DOHH2 (cell line): Measurements from ENCODE around the gene ZBTB25.
A peak's percentile ranks its signal among the peaks of the same experiment; 100 is the strongest.

Experiments
- H3F3A ChIP-seq: fragments of 200-600 bp; sonication (generic), shearing (Covaris generic); 2 replicates; pipeline ENCODE4 v1.6.0; 2016; ENCODE audit warnings: antibody characterized with exemption, mild to moderate bottlenecking; ENCODE audit not compliant: control insufficient read depth, insufficient read depth
- H3K27ac ChIP-seq: fragments of 200-600 bp; sonication (generic); 2 replicates; pipeline ENCODE4 v1.5.1; 2014; ENCODE audit warnings: low read depth, mild to moderate bottlenecking, low read length, moderate library complexity
- H3K27me3 ChIP-seq: fragments of 200-600 bp; sonication (generic); 2 replicates; pipeline ENCODE4 v1.6.1; 2014; ENCODE audit warnings: mild to moderate bottlenecking, low read length, mixed read lengths; ENCODE audit not compliant: control insufficient read depth
- H3K36me3 ChIP-seq: fragments of 200-600 bp; sonication (generic); 2 replicates; pipeline ENCODE4 v1.6.1; 2014; ENCODE audit warnings: mild to moderate bottlenecking, low read length, moderate library complexity, mixed read lengths; ENCODE audit not compliant: control insufficient read depth
- H3K4me1 ChIP-seq: fragments of 200-600 bp; sonication (generic); 2 replicates; pipeline ENCODE4 v1.6.1; 2014; ENCODE audit warnings: mild to moderate bottlenecking, low read length, mixed read lengths; ENCODE audit not compliant: control insufficient read depth
- H3K4me2 ChIP-seq: fragments of 200-600 bp; sonication (generic); 2 replicates; pipeline ENCODE4 v1.6.0; 2014; ENCODE audit warnings: mild to moderate bottlenecking, low read length, moderate library complexity
- H3K4me3 ChIP-seq: fragments of 200-600 bp; sonication (generic); 2 replicates; pipeline ENCODE4 v1.5.1; 2014; ENCODE audit warnings: mild to moderate bottlenecking, low read length, mixed read lengths
- H3K79me2 ChIP-seq: fragments of 200-600 bp; sonication (generic); 2 replicates; pipeline ENCODE4 v1.6.1; 2014; ENCODE audit warnings: mild to moderate bottlenecking, low read length, mixed read lengths; ENCODE audit not compliant: control insufficient read depth
- H3K9me2 ChIP-seq: fragments of 200-600 bp; sonication (generic); replicated peaks from 2 replicates; pipeline ENCODE4 v1.6.1; 2014; ENCODE audit warnings: mild to moderate bottlenecking, low read length, mixed read lengths; ENCODE audit not compliant: control insufficient read depth
- H3K9me3 ChIP-seq: fragments of 200-600 bp; sonication (generic); 2 replicates; pipeline ENCODE4 v1.6.1; 2014; ENCODE audit warnings: antibody characterized with exemption, low read length, mixed read lengths; ENCODE audit not compliant: control insufficient read depth, insufficient read depth
- H4K20me1 ChIP-seq: fragments of 200-600 bp; sonication (generic); 2 replicates; pipeline ENCODE4 v1.6.0; 2014; ENCODE audit warnings: low read depth, mild to moderate bottlenecking, antibody characterized with exemption, low read length, moderate library complexity; ENCODE audit not compliant: control insufficient read depth, insufficient read depth
- CTCF ChIP-seq: fragments of 200-600 bp; sonication (generic); IDR thresholded peaks from one replicate; pipeline ENCODE4 v1.5.1; 2014; ENCODE audit warnings: antibody characterized with exemption, mild to moderate bottlenecking, low read depth, low read length; ENCODE audit not compliant: poor library complexity, severe bottlenecking
- EZH2phosphoT487 ChIP-seq: fragments of 200-600 bp; sonication (generic); IDR thresholded peaks from 2 replicates; pipeline ENCODE4 v1.6.1; 2017; ENCODE audit warnings: borderline replicate concordance, mild to moderate bottlenecking, antibody characterized with exemption, low read length, moderate library complexity, mixed read lengths

The ZBTB25 gene

GRCh38 chr14:64503434-64504309 lies at the start of gene ZBTB25:
TSS of gene ZBTB25 (minus strand) at chr14:64503838. CDS start at chr14:64490533, 13,305 bp downstream.
- Histone ChIP-seq H3K79me2 (peaks cover 89% of the 10 kb centered on the region), H3K4me2 (peak within 1 kb of the TSS; percentile 90), H3K9me2 (no peaks in the 10 kb centered on the region), H3K4me3 (peak within 1 kb of the TSS; percentile 87), H3K27me3 (no peaks in the 10 kb centered on the region; the same call in 1 of the 2 replicates), H3K36me3 (peaks cover 77% of the 10 kb centered on the region), H3K27ac (peak within 1 kb of the TSS; percentile 95), H4K20me1 (peaks cover 13% of the 10 kb centered on the region; the same call in 1 of the 2 replicates), H3K9me3 (no peaks in the 10 kb centered on the region), H3K4me1 (peaks cover 56% of the 10 kb centered on the region), H3F3A (peaks cover 12% of the 10 kb centered on the region)
- TF ChIP-seq CTCF (no peak), EZH2phosphoT487 (no peak)

GRCh38 chr14:64550621-64551333 lies 47.1 kb upstream of the ZBTB25 start:
- Histone ChIP-seq H3K9me3 (no peaks in the 10 kb centered on the region), H4K20me1 (no peaks in the 10 kb centered on the region), H3K79me2 (no peaks in the 10 kb centered on the region), H3K4me1 (no peaks in the 10 kb centered on the region), H3K36me3 (no peaks in the 10 kb centered on the region), H3F3A (no peaks in the 10 kb centered on the region), H3K4me3 (no peak overlapping the region), H3K27me3 (peaks cover 46% of the 10 kb centered on the region), H3K4me2 (no peak overlapping the region), H3K27ac (no peak overlapping the region), H3K9me2 (no peaks in the 10 kb centered on the region)
- TF ChIP-seq CTCF (no peak), EZH2phosphoT487 (no peak)

- Histone ChIP-seq H3K36me3 (no peaks in the 10 kb centered on the region), H3K4me1 (no peaks in the 10 kb centered on the region), H3K4me2 (peak within 1 kb of the TSS; percentile 8; the same call in 1 of the 2 replicates), H3K4me3 (no peak within 1 kb of the TSS), H3K27me3 (peaks cover 40% of the 10 kb centered on the region), H3K9me2 (no peaks in the 10 kb centered on the region), H3K79me2 (no peaks in the 10 kb centered on the region), H4K20me1 (no peaks in the 10 kb centered on the region), H3F3A (no peaks in the 10 kb centered on the region), H3K9me3 (no peaks in the 10 kb centered on the region), H3K27ac (no peak within 1 kb of the TSS)
- TF ChIP-seq CTCF = no peak
- TF ChIP-seq EZH2phosphoT487 = no peak
Measured at GRCh38 chr14:64549791-64550620, 46.4 kb upstream of the ZBTB25 start, which contains the start of gene PPP1R36. TSS of gene PPP1R36 (plus strand) at chr14:64549961. CDS start at chr14:64549998, 37 bp downstream.
